ENCODE data around the gene GATA5. TPM values are rescaled to one million over a fixed set of nuclear protein-coding genes. Genes with fewer than 3 reads are reported as not detected.

GATA5 gene
- total RNA-seq, 3 donors from 2014 or later: 0.73 TPM; not detected in 2

- no peaks in the 10 kb centered on the region for H3K4me1 ChIP-seq
- intact Hi-C loops (cut with DNase I; ENCODE audit: low total_unique reads): no loop called here
- DNase-seq (ENCODE audit: low spot score in 2 of 2): no peak
- peaks cover 0 to 19% of the 10 kb centered on the region in 2 donors for H3K27me3 ChIP-seq
- no peak overlapping the region for H3K27ac ChIP-seq
- TF ChIP-seq POLR2A (IDR thresholded peaks at IDR 0.05): no peak
- no peak for TF ChIP-seq POLR2AphosphoS5 (IDR thresholded peaks at IDR 0.05)
- TF ChIP-seq, protein P1, sequence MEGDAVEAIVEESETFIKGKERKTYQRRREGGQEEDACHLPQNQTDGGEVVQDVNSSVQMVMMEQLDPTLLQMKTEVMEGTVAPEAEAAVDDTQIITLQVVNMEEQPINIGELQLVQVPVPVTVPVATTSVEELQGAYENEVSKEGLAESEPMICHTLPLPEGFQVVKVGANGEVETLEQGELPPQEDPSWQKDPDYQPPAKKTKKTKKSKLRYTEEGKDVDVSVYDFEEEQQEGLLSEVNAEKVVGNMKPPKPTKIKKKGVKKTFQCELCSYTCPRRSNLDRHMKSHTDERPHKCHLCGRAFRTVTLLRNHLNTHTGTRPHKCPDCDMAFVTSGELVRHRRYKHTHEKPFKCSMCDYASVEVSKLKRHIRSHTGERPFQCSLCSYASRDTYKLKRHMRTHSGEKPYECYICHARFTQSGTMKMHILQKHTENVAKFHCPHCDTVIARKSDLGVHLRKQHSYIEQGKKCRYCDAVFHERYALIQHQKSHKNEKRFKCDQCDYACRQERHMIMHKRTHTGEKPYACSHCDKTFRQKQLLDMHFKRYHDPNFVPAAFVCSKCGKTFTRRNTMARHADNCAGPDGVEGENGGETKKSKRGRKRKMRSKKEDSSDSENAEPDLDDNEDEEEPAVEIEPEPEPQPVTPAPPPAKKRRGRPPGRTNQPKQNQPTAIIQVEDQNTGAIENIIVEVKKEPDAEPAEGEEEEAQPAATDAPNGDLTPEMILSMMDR (IDR thresholded peaks at IDR 0.05): no peak
- H3K9me3 ChIP-seq: no peaks in the 10 kb centered on the region
- H3K36me3 ChIP-seq: no peaks in the 10 kb centered on the region
- no peak overlapping the region for H3K4me3 ChIP-seq
Observed at GRCh38 chr20:62433658-62434497, 41.9 kb downstream of the GATA5 start.

- DNase-seq (ENCODE audit: low spot score in 2 of 2): no peak
Observed at GRCh38 chr20:62430866-62431447, 44.8 kb downstream of the GATA5 start.

GRCh38 chr20:62430311-62430853 is 45.4 kb downstream of the GATA5 start:
- Histone ChIP-seq H3K27me3 (no peaks in the 10 kb centered on the region), H3K27ac (no peak overlapping the region), H3K9me3 (no peaks in the 10 kb centered on the region), H3K36me3 (no peaks in the 10 kb centered on the region), H3K4me1 (peaks cover 9 to 11% of the 10 kb centered on the region in 2 donors), H3K4me3 (no peak overlapping the region)
- no peak for DNase-seq (ENCODE audit: low spot score in 2 of 2)
- TF ChIP-seq, protein P1 (IDR thresholded peaks at IDR 0.05): no peak
- no peak for TF ChIP-seq POLR2AphosphoS5 (IDR thresholded peaks at IDR 0.05)
- TF ChIP-seq POLR2A (IDR thresholded peaks at IDR 0.05): no peak
- intact Hi-C loops (cut with DNase I; ENCODE audit: low total_unique reads): no loop called here

More at GRCh38 chr20:62430866-62431447, 44.8 kb downstream of the GATA5 start:
- intact Hi-C loops (cut with DNase I; ENCODE audit: low total_unique reads): no loop called here
- peaks cover 9 to 11% of the 10 kb centered on the region in 2 donors for H3K4me1 ChIP-seq
- TF ChIP-seq, protein P1 (IDR thresholded peaks at IDR 0.05): no peak
- TF ChIP-seq POLR2A (IDR thresholded peaks at IDR 0.05) (no peak), POLR2AphosphoS5 (IDR thresholded peaks at IDR 0.05) (no peak)
- no peaks in the 10 kb centered on the region for H3K36me3 ChIP-seq
- H3K27ac ChIP-seq: no peak overlapping the region
- H3K4me3 ChIP-seq: no peak overlapping the region
- peaks cover 0 to 5% of the 10 kb centered on the region in 2 donors for H3K27me3 ChIP-seq
- H3K9me3 ChIP-seq: no peaks in the 10 kb centered on the region

DNA sequence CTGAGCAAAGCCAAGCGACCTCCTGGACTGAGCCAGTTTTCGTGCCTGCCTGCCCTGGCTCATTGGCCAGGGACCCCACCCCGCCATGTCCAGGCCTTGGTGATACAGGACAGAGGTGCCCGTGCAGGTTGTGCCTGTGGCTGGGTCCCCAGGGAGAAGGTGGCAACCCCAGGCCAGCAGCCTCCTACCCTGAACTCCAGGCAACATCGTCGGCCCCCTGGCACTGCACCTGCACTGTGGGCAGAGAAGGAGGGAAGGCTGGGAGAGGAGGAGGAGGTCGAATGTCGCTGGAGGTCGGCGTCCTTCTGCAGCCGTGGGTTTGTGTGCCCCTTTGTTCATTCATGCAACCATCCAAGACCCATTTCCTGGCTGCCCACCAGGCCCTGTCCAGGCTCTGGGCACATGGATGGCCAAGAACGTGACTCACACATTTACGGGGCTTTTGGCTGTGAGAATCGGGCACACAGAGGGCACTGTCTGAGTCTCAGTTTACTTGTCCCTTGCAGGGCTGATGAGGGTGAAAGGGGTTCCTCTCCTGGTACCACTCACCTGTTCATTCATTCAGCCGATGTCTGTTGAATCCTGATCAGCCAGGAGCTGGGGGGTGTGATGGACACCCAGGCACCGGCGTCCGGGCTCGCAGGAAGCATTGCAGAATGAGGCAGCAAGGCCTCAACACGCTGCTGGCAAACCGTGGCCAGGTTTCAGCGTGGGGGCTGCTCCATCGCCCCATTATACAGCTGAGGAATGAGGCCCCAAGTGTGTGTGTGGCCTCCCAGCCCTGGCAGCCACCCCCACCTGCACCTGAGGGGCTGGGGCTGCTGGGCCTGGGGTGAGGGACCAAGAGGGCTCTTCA is 46.1 kb downstream of the GATA5 start:
- intact Hi-C loops (cut with DNase I; ENCODE audit: low total_unique reads): no loop called here

More for the DNA sequence above, 46.1 kb downstream of the GATA5 start:
- Histone ChIP-seq H3K9me3 (no peaks in the 10 kb centered on the region), H3K4me3 (no peak overlapping the region), H3K27ac (no peak overlapping the region), H3K27me3 (no peaks in the 10 kb centered on the region), H3K36me3 (no peaks in the 10 kb centered on the region), H3K4me1 (peaks cover 9 to 11% of the 10 kb centered on the region in 2 donors)
- no peak for DNase-seq (ENCODE audit: low spot score in 2 of 2)
- TF ChIP-seq, protein P1 (IDR thresholded peaks at IDR 0.05): no peak
- TF ChIP-seq POLR2A (IDR thresholded peaks at IDR 0.05) (no peak), POLR2AphosphoS5 (IDR thresholded peaks at IDR 0.05) (no peak)
